ENCODE measurements around the gene DNAAF1. TPM values are rescaled to one million over a fixed set of nuclear protein-coding genes. Genes with fewer than 3 reads are reported as not detected.

The DNAAF1 gene
- total and polyA plus RNA-seq, 2 of the 4 experiments (the other 2 are of a cell fraction): 0.05 TPM; not detected in 1

- Histone ChIP-seq H4K20me1 (ENCODE audit: insufficient read depth, low read length) (no peaks in the 10 kb centered on the region; the same call in 1 of the 2 replicates), H3K14ac (replicated peaks; ENCODE audit: low read depth, low read length) (no peak overlapping the region), H4K5ac (ENCODE audit: low read depth, low read length) (no peak overlapping the region), H3K4me2 (ENCODE audit: low read depth, low read length) (no peak overlapping the region), H3K4me3 (ENCODE audit: insufficient read depth, low read depth, low read length) (no peak overlapping the region), H3K36me3 (ENCODE audit: control insufficient read depth, insufficient read depth, low read length) (no peaks in the 10 kb centered on the region), H3K9me3 (ENCODE audit: control insufficient read depth, insufficient read depth, low read length) (no peaks in the 10 kb centered on the region), H2BK5ac (ENCODE audit: low read depth, low read length, poor library complexity, severe bottlenecking) (no peak overlapping the region), H2AK9ac (replicated peaks; ENCODE audit: low read depth, low read length, poor library complexity) (peak overlapping the region; percentile 16), H3K23ac (ENCODE audit: low read depth, low read length) (no peak overlapping the region), H4K8ac (ENCODE audit: low read depth in 2 of 2, low read length in 2 of 2) (no peak overlapping the region), H2BK20ac (ENCODE audit: low read depth, low read length) (no peak overlapping the region), H3K27me3 (ENCODE audit: control insufficient read depth, insufficient read depth, low read length) (peaks cover 34% of the 10 kb centered on the region), H3K18ac (ENCODE audit: low read depth, low read length) (no peak overlapping the region), H3K9ac (ENCODE audit: low read depth, low read length) (no peak overlapping the region), H3K27ac (ENCODE audit: insufficient read depth, low read length) (no peak overlapping the region), H3K56ac (ENCODE audit: extremely low read depth, insufficient read depth, low read length) (no peak overlapping the region), H3K9me1 (ENCODE audit: insufficient read depth, low read length) (no peaks in the 10 kb centered on the region), H2AFZ (replicated peaks; ENCODE audit: low read length, poor library complexity) (no peak overlapping the region), H2BK15ac (ENCODE audit: low read depth, low read length) (no peak overlapping the region), H2BK120ac (ENCODE audit: low read depth, low read length) (no peak overlapping the region), H3K79me1 (ENCODE audit: low read depth in 1 of 2, low read length in 2 of 2) (no peaks in the 10 kb centered on the region), H2AK5ac (ENCODE audit: low read depth, low read length) (0 out of 2 replicates have a peak overlapping the region, but pooled peaks have one; percentile 15), H3K4ac (ENCODE audit: low read depth, low read length) (no peak overlapping the region), H3K4me1 (ENCODE audit: control insufficient read depth, insufficient read depth, low read length) (peaks cover 2% of the 10 kb centered on the region; the same call in 1 of the 2 replicates), H4K91ac (ENCODE audit: insufficient read depth, low read depth, low read length) (no peak overlapping the region)
- CTCF ChIA-PET: no interaction called here
- POLR2A ChIA-PET (ENCODE audit: unreplicated experiment): no interaction called here
- intact Hi-C loops (cut with micrococcal nuclease) (no loop called here), dilution Hi-C loops (cut with HindIII; ENCODE audit: low sequenced_read_pairs, unreplicated experiment) (no loop called here), in situ Hi-C loops (cut with MboI; ENCODE audit: low sequenced_read_pairs) (no loop called here)
- BruUV-seq (replicated peaks): no TSS peak
- DNase-seq (no peak), ATAC-seq (ENCODE audit: low read depth) (no peak)
- 49% methylated on average over 6 of the region's 16 CpGs; no CpG with 5 or more reads in 1 of the 2 experiments for WGBS, 2 experiments (ENCODE audit: extremely low coverage in 2 of 2, insufficient read length in 1 of 2)
- no peak for TF ChIP-seq CHD1 (IDR thresholded peaks at IDR 0.05; ENCODE audit: low read depth, low read length)
- TF ChIP-seq POLR2A (IDR thresholded peaks at IDR 0.05; ENCODE audit: low read depth, low read length): no peak
- no peak for TF ChIP-seq CTCF (conservative IDR thresholded peaks at IDR 0.05; ENCODE audit: low read depth, low read length)
These were observed 51.8 kb downstream of the DNAAF1 start for GRCh38 chr16:84196727-84197394.
